ENCODE measurements around the gene SPPL3.

DNA sequence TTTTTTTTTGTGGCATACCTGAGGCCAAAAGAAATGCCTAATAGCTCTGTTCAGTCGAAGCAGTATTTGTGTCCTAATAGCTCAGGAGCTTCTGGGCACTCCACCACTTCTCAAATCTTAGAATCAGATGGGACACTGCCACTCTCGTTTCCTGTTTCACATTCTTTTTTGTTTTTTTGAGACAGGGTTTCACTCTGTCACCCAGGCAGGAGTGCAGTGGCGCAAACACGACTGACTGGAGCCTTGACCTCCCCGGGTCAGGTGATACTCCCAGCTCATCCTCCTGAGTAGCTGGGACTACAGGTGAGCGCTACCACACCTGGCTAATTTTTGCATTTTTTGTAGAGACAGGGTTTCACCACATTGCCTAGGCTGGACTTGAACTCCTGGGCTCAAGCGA, 52.7 kb downstream of the SPPL3 start:
- TF ChIP-seq, protein P1, sequence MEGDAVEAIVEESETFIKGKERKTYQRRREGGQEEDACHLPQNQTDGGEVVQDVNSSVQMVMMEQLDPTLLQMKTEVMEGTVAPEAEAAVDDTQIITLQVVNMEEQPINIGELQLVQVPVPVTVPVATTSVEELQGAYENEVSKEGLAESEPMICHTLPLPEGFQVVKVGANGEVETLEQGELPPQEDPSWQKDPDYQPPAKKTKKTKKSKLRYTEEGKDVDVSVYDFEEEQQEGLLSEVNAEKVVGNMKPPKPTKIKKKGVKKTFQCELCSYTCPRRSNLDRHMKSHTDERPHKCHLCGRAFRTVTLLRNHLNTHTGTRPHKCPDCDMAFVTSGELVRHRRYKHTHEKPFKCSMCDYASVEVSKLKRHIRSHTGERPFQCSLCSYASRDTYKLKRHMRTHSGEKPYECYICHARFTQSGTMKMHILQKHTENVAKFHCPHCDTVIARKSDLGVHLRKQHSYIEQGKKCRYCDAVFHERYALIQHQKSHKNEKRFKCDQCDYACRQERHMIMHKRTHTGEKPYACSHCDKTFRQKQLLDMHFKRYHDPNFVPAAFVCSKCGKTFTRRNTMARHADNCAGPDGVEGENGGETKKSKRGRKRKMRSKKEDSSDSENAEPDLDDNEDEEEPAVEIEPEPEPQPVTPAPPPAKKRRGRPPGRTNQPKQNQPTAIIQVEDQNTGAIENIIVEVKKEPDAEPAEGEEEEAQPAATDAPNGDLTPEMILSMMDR (IDR thresholded peaks at IDR 0.05) = no peak
- no peak for TF ChIP-seq POLR2A (IDR thresholded peaks at IDR 0.05)
- no peak for TF ChIP-seq EP300 (IDR thresholded peaks at IDR 0.05)

Data from tibial nerve (tissue), 4 donors.